ENCODE data around the gene FCN3. TPM values are rescaled to one million over a fixed set of nuclear protein-coding genes. Genes with fewer than 3 reads are reported as not detected.
A peak's percentile ranks its signal among the peaks of the same experiment; 100 is the strongest.

The FCN3 gene
- total and polyA plus RNA-seq, 2 donors from 2014 or later: 7.9 to 240 TPM

GRCh38 chr1:27366113-27366410 lies 8.6 kb downstream of the FCN3 start:
- DNase-seq: peak; percentile 86 to 97 (median 93)
- no peak for FAIRE-seq
- Histone ChIP-seq H3K27me3 (ENCODE audit: control insufficient read depth, insufficient read depth, low read length) (no peaks in the 10 kb centered on the region), H3K27ac (ENCODE audit: low read depth in 2 of 2, low read length in 2 of 2) (peak overlapping the region; percentile 92 to 95), H3K36me3 (ENCODE audit: control insufficient read depth in 2 of 3, insufficient read depth in 3 of 3, low read length in 3 of 3) (peaks cover 0 to 20% (median 9%) of the 10 kb centered on the region in 3 donors), H3K9ac (ENCODE audit: low read length in 3 of 3) (peak overlapping the region in 1 of 3 donors; percentile 69), H3K9me3 (ENCODE audit: control insufficient read depth in 2 of 3, insufficient read depth in 1 of 3, low read length in 3 of 3) (no peaks in the 10 kb centered on the region), H3K4me3 (ENCODE audit: low read length in 3 of 3) (peak overlapping the region in 2 of 3 donors; percentile 65 to 79), H3K4me1 (ENCODE audit: control insufficient read depth in 2 of 3, insufficient read depth in 2 of 3, low read depth in 1 of 3, low read length in 3 of 3) (peaks cover 0 to 19% (median 14%) of the 10 kb centered on the region in 3 donors)
- intact Hi-C loops (cut with DNase I): no loop called here
- no peak for TF ChIP-seq CTCF (IDR thresholded peaks at IDR 0.05; ENCODE audit: borderline replicate concordance, extremely low read depth, insufficient read depth)

GRCh38 chr1:27365372-27366112 lies 9.1 kb downstream of the FCN3 start:
- Histone ChIP-seq H3K36me3 (ENCODE audit: control insufficient read depth in 2 of 3, insufficient read depth in 3 of 3, low read length in 3 of 3) (peaks cover 0 to 20% (median 9%) of the 10 kb centered on the region in 3 donors), H3K9me3 (ENCODE audit: control insufficient read depth in 2 of 3, insufficient read depth in 1 of 3, low read length in 3 of 3) (no peaks in the 10 kb centered on the region), H3K27me3 (ENCODE audit: control insufficient read depth, insufficient read depth, low read length) (no peaks in the 10 kb centered on the region), H3K4me3 (ENCODE audit: low read length in 3 of 3) (peak overlapping the region; percentile 58 to 79 (median 77)), H3K27ac (ENCODE audit: low read depth in 2 of 2, low read length in 2 of 2) (peak overlapping the region; percentile 92 to 95), H3K9ac (ENCODE audit: low read length in 3 of 3) (peak overlapping the region in 1 of 3 donors; percentile 69), H3K4me1 (ENCODE audit: control insufficient read depth in 2 of 3, insufficient read depth in 2 of 3, low read depth in 1 of 3, low read length in 3 of 3) (peaks cover 0 to 19% (median 14%) of the 10 kb centered on the region in 3 donors)
- peak; percentile 95 to 98 (median 95) for DNase-seq
- TF ChIP-seq CTCF (IDR thresholded peaks at IDR 0.05; ENCODE audit: borderline replicate concordance, extremely low read depth, insufficient read depth): no peak
- intact Hi-C loops (cut with DNase I): no loop called here
- FAIRE-seq: no peak

GRCh38 chr1:27364696-27365371 lies 9.8 kb downstream of the FCN3 start:
- Histone ChIP-seq H3K9ac (ENCODE audit: low read length in 3 of 3) (peak overlapping the region in 1 of 3 donors; percentile 3), H3K9me3 (ENCODE audit: control insufficient read depth in 2 of 3, insufficient read depth in 1 of 3, low read length in 3 of 3) (no peaks in the 10 kb centered on the region), H3K36me3 (ENCODE audit: control insufficient read depth in 2 of 3, insufficient read depth in 3 of 3, low read length in 3 of 3) (peaks cover 0 to 20% (median 9%) of the 10 kb centered on the region in 3 donors), H3K27me3 (ENCODE audit: control insufficient read depth, insufficient read depth, low read length) (no peaks in the 10 kb centered on the region), H3K4me3 (ENCODE audit: low read length in 3 of 3) (peak overlapping the region; percentile 58 to 79 (median 77)), H3K27ac (ENCODE audit: low read depth in 2 of 2, low read length in 2 of 2) (peak overlapping the region; percentile 55 to 92), H3K4me1 (ENCODE audit: control insufficient read depth in 2 of 3, insufficient read depth in 2 of 3, low read depth in 1 of 3, low read length in 3 of 3) (peaks cover 0 to 21% (median 14%) of the 10 kb centered on the region in 3 donors)
- peak in 1 of 5 donors; percentile 71 for DNase-seq
- FAIRE-seq: no peak
- TF ChIP-seq CTCF (IDR thresholded peaks at IDR 0.05; ENCODE audit: borderline replicate concordance, extremely low read depth, insufficient read depth): no peak
- intact Hi-C loops (cut with DNase I): no loop called here
